GM13977 (cell line): ENCODE results near the gene SLCO1A2.

Source experiments
- DNase-seq: peaks from one replicate; pipeline ENCODE4 v3.0.0; 2012; ENCODE audit warnings: low spot score
- CTCF ChIP-seq: IDR thresholded peaks from 2 replicates; pipeline ENCODE4 v1.5.1; 2012; ENCODE audit warnings: mild to moderate bottlenecking, control low read depth; ENCODE audit not compliant: insufficient read depth; ENCODE audit errors: extremely low read depth, missing control alignments
- in situ Hi-C: fragments of 300-500 bp; cut with MboI; formaldehyde crosslinking; loops from one replicate; pipeline ENCODE4 v1.12.0; 2022; ENCODE audit warnings: low sequenced_read_pairs, low pct_unique_long_range_greater_than_20kb, mixed read lengths, inconsistent platforms; ENCODE audit not compliant: unreplicated experiment

SLCO1A2 gene

GRCh38 chr12:21336656-21337055 lies 1.9 kb upstream of the SLCO1A2 start:
- DNase-seq = no peak
- in situ Hi-C loops = no loop called here
- TF ChIP-seq CTCF = no peak

GRCh38 chr12:21330682-21331253 lies 3.9 kb downstream of the SLCO1A2 start:
- DNase-seq = no peak
- no peak for TF ChIP-seq CTCF
- in situ Hi-C loops = no loop called here

- DNase-seq = no peak
- TF ChIP-seq CTCF = no peak
- in situ Hi-C loops = no loop called here
Observed at GRCh38 chr12:21328578-21328977, 6.1 kb downstream of the SLCO1A2 start.

GRCh38 chr12:21324551-21324950 lies 10.2 kb downstream of the SLCO1A2 start:
- no peak for DNase-seq
- in situ Hi-C loops = no loop called here
- no peak for TF ChIP-seq CTCF

- in situ Hi-C loops = no loop called here
- no peak for TF ChIP-seq CTCF
Observed at GRCh38 chr12:21323736-21324135, 11.0 kb downstream of the SLCO1A2 start.

GRCh38 chr12:21308785-21309184 lies 25.9 kb downstream of the SLCO1A2 start:
- in situ Hi-C loops = no loop called here
- no peak for DNase-seq
- no peak for TF ChIP-seq CTCF

More at GRCh38 chr12:21323736-21324135, 11.0 kb downstream of the SLCO1A2 start:
- no peak for DNase-seq

- no peak for TF ChIP-seq CTCF
- no peak for DNase-seq
- in situ Hi-C loops = no loop called here
Observed at GRCh38 chr12:21305661-21306060, 29.1 kb downstream of the SLCO1A2 start.
